ENCODE measurements around the gene MLST8.

- TF ChIP-seq CTCF (IDR thresholded peaks at IDR 0.05) (no peak), POLR2AphosphoS5 (IDR thresholded peaks at IDR 0.05; ENCODE audit: insufficient read depth in 1 of 2, low read depth in 1 of 2) (no peak)
Observed at GRCh38 chr16:2155977-2156848, 49.0 kb upstream of the MLST8 start.

Data from vagina (tissue), 2 donors.